Measurements from ENCODE around the gene MLIP. TPM values are rescaled to one million over a fixed set of nuclear protein-coding genes. Genes with fewer than 3 reads are reported as not detected.

Gene MLIP
- total RNA-seq, 1 donor from 2014 or later: not detected

GRCh38 chr6:54108271-54108670 lies 3.0 kb upstream of the MLIP start:
- Histone ChIP-seq H3K4me1 (peaks cover 15% of the 10 kb centered on the region), H3K9me3 (no peaks in the 10 kb centered on the region), H3K36me3 (no peaks in the 10 kb centered on the region), H3K27me3 (no peaks in the 10 kb centered on the region), H3K27ac (no peak overlapping the region), H3K4me3 (no peak overlapping the region)
- TF ChIP-seq POLR2A (IDR thresholded peaks at IDR 0.05) (no peak), POLR2AphosphoS5 (IDR thresholded peaks at IDR 0.05; ENCODE audit: insufficient read depth in 1 of 2, low read depth in 1 of 2) (no peak)
- DNase-seq (ENCODE audit: extremely low spot score in 2 of 2): no peak
- intact Hi-C loops (cut with DNase I): no loop called here

- DNase-seq (ENCODE audit: extremely low spot score in 2 of 2): no peak
- H3K4me3 ChIP-seq: no peak overlapping the region
- H3K27ac ChIP-seq: no peak overlapping the region
- intact Hi-C loops (cut with DNase I): no loop called here
- no peaks in the 10 kb centered on the region for H3K27me3 ChIP-seq
- peaks cover 15% of the 10 kb centered on the region for H3K4me1 ChIP-seq
- H3K9me3 ChIP-seq: no peaks in the 10 kb centered on the region
- no peaks in the 10 kb centered on the region for H3K36me3 ChIP-seq
- TF ChIP-seq POLR2AphosphoS5 (IDR thresholded peaks at IDR 0.05; ENCODE audit: insufficient read depth in 1 of 2, low read depth in 1 of 2): no peak
- TF ChIP-seq CTCF (IDR thresholded peaks at IDR 0.05): no peak
- TF ChIP-seq POLR2A (IDR thresholded peaks at IDR 0.05): no peak
These were observed 1.7 kb upstream of the MLIP start for GRCh38 chr6:54109586-54109985.

GRCh38 chr6:54112151-54112650 lies 958 bp downstream of the MLIP start:
- Histone ChIP-seq H3K27me3 (no peaks in the 10 kb centered on the region), H3K27ac (no peak overlapping the region), H3K9me3 (no peaks in the 10 kb centered on the region), H3K4me3 (no peak overlapping the region), H3K36me3 (no peaks in the 10 kb centered on the region), H3K4me1 (peaks cover 14% of the 10 kb centered on the region)
- no peak for DNase-seq (ENCODE audit: extremely low spot score in 2 of 2)
- TF ChIP-seq POLR2AphosphoS5 (IDR thresholded peaks at IDR 0.05; ENCODE audit: insufficient read depth in 1 of 2, low read depth in 1 of 2) (peak in 1 of 2 donors; percentile 31), POLR2A (IDR thresholded peaks at IDR 0.05) (no peak), CTCF (IDR thresholded peaks at IDR 0.05) (no peak)
- intact Hi-C loops (cut with DNase I): no loop called here

- intact Hi-C loops (cut with DNase I): no loop called here
- H3K27me3 ChIP-seq: no peaks in the 10 kb centered on the region
These were observed 3.7 kb downstream of the MLIP start for GRCh38 chr6:54114991-54115390.

GRCh38 chr6:54115966-54116365 lies 4.7 kb downstream of the MLIP start:
- H3K9me3 ChIP-seq: no peaks in the 10 kb centered on the region
- no peak overlapping the region for H3K4me3 ChIP-seq
- no peaks in the 10 kb centered on the region for H3K36me3 ChIP-seq
- H3K27me3 ChIP-seq: no peaks in the 10 kb centered on the region
- no peak for DNase-seq (ENCODE audit: extremely low spot score in 2 of 2)
- intact Hi-C loops (cut with DNase I): no loop called here
- no peak for TF ChIP-seq POLR2AphosphoS5 (IDR thresholded peaks at IDR 0.05; ENCODE audit: insufficient read depth in 1 of 2, low read depth in 1 of 2)
- no peak for TF ChIP-seq CTCF (IDR thresholded peaks at IDR 0.05)
- no peak for TF ChIP-seq POLR2A (IDR thresholded peaks at IDR 0.05)
- no peak overlapping the region for H3K27ac ChIP-seq
- no peaks in the 10 kb centered on the region for H3K4me1 ChIP-seq

More at GRCh38 chr6:54114991-54115390, 3.7 kb downstream of the MLIP start:
- no peaks in the 10 kb centered on the region for H3K9me3 ChIP-seq
- no peaks in the 10 kb centered on the region for H3K36me3 ChIP-seq
- no peak overlapping the region for H3K4me3 ChIP-seq
- no peak for DNase-seq (ENCODE audit: extremely low spot score in 2 of 2)
- no peak overlapping the region for H3K27ac ChIP-seq
- no peaks in the 10 kb centered on the region for H3K4me1 ChIP-seq
- TF ChIP-seq POLR2AphosphoS5 (IDR thresholded peaks at IDR 0.05; ENCODE audit: insufficient read depth in 1 of 2, low read depth in 1 of 2) (no peak), POLR2A (IDR thresholded peaks at IDR 0.05) (no peak), CTCF (IDR thresholded peaks at IDR 0.05) (no peak)

Measured in vagina (tissue), 2 donors.